HEK293 (cell line): Measurements from ENCODE around the gene PCBP1.
"Not testable (repeated sequence)": the region's sequence is repeated elsewhere in the genome, so short reads cannot be mapped to it uniquely, and the experiment has no call there.

Experiments
- CTCF ChIA-PET: fragments of 350-600 bp; formaldehyde crosslinking; extraction: SDS; loops from one replicate; lab custom pipeline; 2021; ENCODE audit warnings: antibody characterized with exemption; lab: Yijun Ruan, JAX
- POLR2A ChIA-PET: fragments of 300-600 bp; formaldehyde crosslinking; extraction: SDS; loops from one replicate; lab custom pipeline; 2020; ENCODE audit warnings: antibody characterized with exemption, inconsistent platforms; lab: Yijun Ruan, JAX
- H3K27ac ChIP-seq: fragments of 200-500 bp; sonication (Bioruptor generic); 2 replicates; pipeline ENCODE4 v1.5.1; 2014; ENCODE audit warnings: low read depth, low read length, control low read depth, inconsistent platforms; ENCODE audit errors: extremely low read depth
- H3K36me3 ChIP-seq, 2 experiments: fragments of 200-500 bp in 1 of 2; sonication (Bioruptor generic) in 1 of 2; 1 replicate in 1 of 2; 2 replicates in 1 of 2; pipeline ENCODE4 v1.5.1; 2014 to 2017; ENCODE audit warnings: inconsistent platforms in 2 of 2, low read length in 2 of 2; ENCODE audit not compliant: control insufficient read depth in 2 of 2, insufficient read depth in 1 of 2
- H3K4me1 ChIP-seq: fragments of 200-500 bp; sonication (Bioruptor generic); 2 replicates; pipeline ENCODE4 v1.5.1; 2014; ENCODE audit warnings: mild to moderate bottlenecking, low read length, inconsistent platforms; ENCODE audit not compliant: control insufficient read depth, insufficient read depth
- H3K4me3 ChIP-seq: 2 replicates; pipeline ENCODE4 v1.5.1; 2011; ENCODE audit warnings: low read depth, mild to moderate bottlenecking, control low read depth, low read length, moderate library complexity
- H3K9me3 ChIP-seq: fragments of 200-500 bp; sonication (Bioruptor generic); 2 replicates; pipeline ENCODE4 v1.5.1; 2014; ENCODE audit warnings: low read depth, low read length, inconsistent platforms; ENCODE audit not compliant: control insufficient read depth, insufficient read depth
- GLI2 ChIP-seq: fragments of 450-650 bp; formaldehyde crosslinking; IDR thresholded peaks from 2 replicates; pipeline ENCODE4; 2017; ENCODE audit warnings: missing biosample characterization, missing genetic modification characterization, low read depth, borderline replicate concordance
- KLF10 ChIP-seq: fragments of 450-650 bp; IDR thresholded peaks from 2 replicates; pipeline ENCODE4 v1.5.1; 2018; ENCODE audit warnings: missing biosample characterization, mild to moderate bottlenecking, missing genetic modification characterization
- KLF8 ChIP-seq: fragments of 450-650 bp; formaldehyde crosslinking; IDR thresholded peaks from 2 replicates; pipeline ENCODE4 v1.5.1; 2016; ENCODE audit warnings: missing biosample characterization, missing genetic modification characterization
- ZBTB17 ChIP-seq: fragments of 450-650 bp; formaldehyde crosslinking; IDR thresholded peaks from 2 replicates; pipeline ENCODE4 v1.5.1; 2016; ENCODE audit warnings: missing biosample characterization, missing genetic modification characterization
- ZNF132 ChIP-seq: fragments of 450-650 bp; formaldehyde crosslinking; IDR thresholded peaks from 2 replicates; pipeline ENCODE4 v1.5.1; 2017; ENCODE audit warnings: missing biosample characterization, missing genetic modification characterization, borderline replicate concordance
- ZNF600 ChIP-seq: fragments of 450-650 bp; formaldehyde crosslinking; IDR thresholded peaks from 2 replicates; pipeline ENCODE4 v1.5.1; 2016; ENCODE audit warnings: missing biosample characterization, missing genetic modification characterization
- ZNF664 ChIP-seq: fragments of 450-650 bp; formaldehyde crosslinking; IDR thresholded peaks from 2 replicates; pipeline ENCODE4 v1.5.1; 2016; ENCODE audit warnings: missing biosample characterization, missing genetic modification characterization
- TF ChIP-seq, protein P1 (sequence below): fragments of 450-650 bp; formaldehyde crosslinking; IDR thresholded peaks from 2 replicates; pipeline ENCODE4 v1.5.1; 2017; ENCODE audit warnings: missing biosample characterization, missing genetic modification characterization
- TF ChIP-seq, protein P2 (sequence below): fragments of 450-650 bp; formaldehyde crosslinking; IDR thresholded peaks from 2 replicates; pipeline ENCODE4 v1.5.1; 2016; ENCODE audit warnings: missing biosample characterization, missing genetic modification characterization
- TF ChIP-seq, protein P3 (sequence below): fragments of 450-650 bp; formaldehyde crosslinking; IDR thresholded peaks from 2 replicates; pipeline ENCODE4 v1.5.1; 2016; ENCODE audit warnings: missing biosample characterization, missing genetic modification characterization
- TF ChIP-seq, protein P4 (sequence below): fragments of 450-650 bp; formaldehyde crosslinking; IDR thresholded peaks from 2 replicates; pipeline ENCODE4 v1.5.1; 2016; ENCODE audit warnings: missing biosample characterization, missing genetic modification characterization
- TF ChIP-seq, protein P5 (sequence below): fragments of 450-650 bp; formaldehyde crosslinking; IDR thresholded peaks from 2 replicates; pipeline ENCODE4 v1.5.1; 2016; ENCODE audit warnings: missing biosample characterization, missing genetic modification characterization
- TF ChIP-seq, protein P6 (sequence below): fragments of 450-650 bp; formaldehyde crosslinking; IDR thresholded peaks from 2 replicates; pipeline ENCODE4 v1.5.1; 2016; ENCODE audit warnings: missing biosample characterization, missing genetic modification characterization

PCBP1 gene

DNA sequence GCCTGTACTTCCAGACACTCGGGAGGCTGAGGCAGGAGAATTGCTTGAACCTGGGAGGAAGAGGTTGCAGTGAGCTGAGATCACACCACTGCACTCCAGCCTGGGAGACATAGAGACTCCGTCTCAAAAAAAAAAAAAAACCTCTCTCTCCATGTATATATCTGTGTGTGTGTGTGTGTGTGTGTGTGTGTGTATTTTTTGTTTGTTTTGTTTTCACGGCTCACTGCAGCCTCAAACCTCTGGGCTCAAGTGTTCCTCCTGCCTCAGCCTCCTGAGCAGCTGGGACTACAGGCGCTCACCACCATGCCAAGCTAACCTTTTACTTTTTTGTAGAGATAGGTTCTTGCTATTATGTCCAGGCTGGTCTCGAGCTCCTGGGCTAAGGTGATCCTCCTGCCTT, 23.1 kb downstream of the PCBP1 start:
- POLR2A ChIA-PET: interaction anchor here (0.6 kb wide), 1 partner anchor 281 kb away, joined by 4 read pairs; no protein-coding TSS in a partner anchor
- not testable (repeated sequence) for H3K4me1 ChIP-seq
- TF ChIP-seq, protein P1, sequence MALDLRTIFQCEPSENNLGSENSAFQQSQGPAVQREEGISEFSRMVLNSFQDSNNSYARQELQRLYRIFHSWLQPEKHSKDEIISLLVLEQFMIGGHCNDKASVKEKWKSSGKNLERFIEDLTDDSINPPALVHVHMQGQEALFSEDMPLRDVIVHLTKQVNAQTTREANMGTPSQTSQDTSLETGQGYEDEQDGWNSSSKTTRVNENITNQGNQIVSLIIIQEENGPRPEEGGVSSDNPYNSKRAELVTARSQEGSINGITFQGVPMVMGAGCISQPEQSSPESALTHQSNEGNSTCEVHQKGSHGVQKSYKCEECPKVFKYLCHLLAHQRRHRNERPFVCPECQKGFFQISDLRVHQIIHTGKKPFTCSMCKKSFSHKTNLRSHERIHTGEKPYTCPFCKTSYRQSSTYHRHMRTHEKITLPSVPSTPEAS (tag by site-specific recombination): peak; percentile 89
- TF ChIP-seq, protein P2, sequence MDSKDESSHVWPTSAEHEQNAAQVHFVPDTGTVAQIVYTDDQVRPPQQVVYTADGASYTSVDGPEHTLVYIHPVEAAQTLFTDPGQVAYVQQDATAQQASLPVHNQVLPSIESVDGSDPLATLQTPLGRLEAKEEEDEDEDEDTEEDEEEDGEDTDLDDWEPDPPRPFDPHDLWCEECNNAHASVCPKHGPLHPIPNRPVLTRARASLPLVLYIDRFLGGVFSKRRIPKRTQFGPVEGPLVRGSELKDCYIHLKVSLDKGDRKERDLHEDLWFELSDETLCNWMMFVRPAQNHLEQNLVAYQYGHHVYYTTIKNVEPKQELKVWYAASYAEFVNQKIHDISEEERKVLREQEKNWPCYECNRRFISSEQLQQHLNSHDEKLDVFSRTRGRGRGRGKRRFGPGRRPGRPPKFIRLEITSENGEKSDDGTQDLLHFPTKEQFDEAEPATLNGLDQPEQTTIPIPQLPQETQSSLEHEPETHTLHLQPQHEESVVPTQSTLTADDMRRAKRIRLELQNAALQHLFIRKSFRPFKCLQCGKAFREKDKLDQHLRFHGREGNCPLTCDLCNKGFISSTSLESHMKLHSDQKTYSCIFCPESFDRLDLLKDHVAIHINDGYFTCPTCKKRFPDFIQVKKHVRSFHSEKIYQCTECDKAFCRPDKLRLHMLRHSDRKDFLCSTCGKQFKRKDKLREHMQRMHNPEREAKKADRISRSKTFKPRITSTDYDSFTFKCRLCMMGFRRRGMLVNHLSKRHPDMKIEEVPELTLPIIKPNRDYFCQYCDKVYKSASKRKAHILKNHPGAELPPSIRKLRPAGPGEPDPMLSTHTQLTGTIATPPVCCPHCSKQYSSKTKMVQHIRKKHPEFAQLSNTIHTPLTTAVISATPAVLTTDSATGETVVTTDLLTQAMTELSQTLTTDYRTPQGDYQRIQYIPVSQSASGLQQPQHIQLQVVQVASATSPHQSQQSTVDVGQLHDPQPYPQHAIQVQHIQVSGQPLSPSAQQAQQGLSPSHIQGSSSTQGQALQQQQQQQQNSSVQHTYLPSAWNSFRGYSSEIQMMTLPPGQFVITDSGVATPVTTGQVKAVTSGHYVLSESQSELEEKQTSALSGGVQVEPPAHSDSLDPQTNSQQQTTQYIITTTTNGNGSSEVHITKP (tag by site-specific recombination): peak; percentile 21; the same call in 1 of the 2 replicates
- TF ChIP-seq, protein P3, sequence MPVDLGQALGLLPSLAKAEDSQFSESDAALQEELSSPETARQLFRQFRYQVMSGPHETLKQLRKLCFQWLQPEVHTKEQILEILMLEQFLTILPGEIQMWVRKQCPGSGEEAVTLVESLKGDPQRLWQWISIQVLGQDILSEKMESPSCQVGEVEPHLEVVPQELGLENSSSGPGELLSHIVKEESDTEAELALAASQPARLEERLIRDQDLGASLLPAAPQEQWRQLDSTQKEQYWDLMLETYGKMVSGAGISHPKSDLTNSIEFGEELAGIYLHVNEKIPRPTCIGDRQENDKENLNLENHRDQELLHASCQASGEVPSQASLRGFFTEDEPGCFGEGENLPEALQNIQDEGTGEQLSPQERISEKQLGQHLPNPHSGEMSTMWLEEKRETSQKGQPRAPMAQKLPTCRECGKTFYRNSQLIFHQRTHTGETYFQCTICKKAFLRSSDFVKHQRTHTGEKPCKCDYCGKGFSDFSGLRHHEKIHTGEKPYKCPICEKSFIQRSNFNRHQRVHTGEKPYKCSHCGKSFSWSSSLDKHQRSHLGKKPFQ (tag by site-specific recombination): peak; percentile 82
- TF ChIP-seq, protein P4, sequence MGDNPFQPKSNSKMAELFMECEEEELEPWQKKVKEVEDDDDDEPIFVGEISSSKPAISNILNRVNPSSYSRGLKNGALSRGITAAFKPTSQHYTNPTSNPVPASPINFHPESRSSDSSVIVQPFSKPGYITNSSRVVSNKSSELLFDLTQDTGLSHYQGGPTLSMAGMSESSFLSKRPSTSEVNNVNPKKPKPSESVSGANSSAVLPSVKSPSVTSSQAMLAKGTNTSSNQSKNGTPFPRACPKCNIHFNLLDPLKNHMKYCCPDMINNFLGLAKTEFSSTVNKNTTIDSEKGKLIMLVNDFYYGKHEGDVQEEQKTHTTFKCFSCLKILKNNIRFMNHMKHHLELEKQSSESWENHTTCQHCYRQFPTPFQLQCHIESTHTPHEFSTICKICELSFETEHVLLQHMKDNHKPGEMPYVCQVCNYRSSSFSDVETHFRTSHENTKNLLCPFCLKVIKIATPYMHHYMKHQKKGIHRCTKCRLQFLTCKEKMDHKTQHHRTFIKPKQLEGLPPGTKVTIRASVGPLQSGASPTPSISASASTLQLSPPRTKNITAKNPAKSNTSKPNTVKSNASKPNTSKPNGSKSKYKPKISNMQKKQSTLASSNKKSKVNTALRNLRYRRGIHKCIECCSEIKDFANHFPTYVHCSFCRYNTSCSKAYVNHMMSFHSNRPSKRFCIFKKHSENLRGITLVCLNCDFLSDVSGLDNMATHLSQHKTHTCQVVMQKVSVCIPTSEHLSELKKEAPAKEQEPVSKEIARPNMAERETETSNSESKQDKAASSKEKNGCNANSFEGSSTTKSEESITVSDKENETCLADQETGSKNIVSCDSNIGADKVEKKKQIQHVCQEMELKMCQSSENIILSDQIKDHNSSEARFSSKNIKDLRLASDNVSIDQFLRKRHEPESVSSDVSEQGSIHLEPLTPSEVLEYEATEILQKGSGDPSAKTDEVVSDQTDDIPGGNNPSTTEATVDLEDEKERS: 0 out of 2 replicates have a peak, but pooled peaks have one; percentile 42
- peak; percentile 56; the same call in 1 of the 2 replicates for TF ChIP-seq KLF8
- TF ChIP-seq, protein P5, sequence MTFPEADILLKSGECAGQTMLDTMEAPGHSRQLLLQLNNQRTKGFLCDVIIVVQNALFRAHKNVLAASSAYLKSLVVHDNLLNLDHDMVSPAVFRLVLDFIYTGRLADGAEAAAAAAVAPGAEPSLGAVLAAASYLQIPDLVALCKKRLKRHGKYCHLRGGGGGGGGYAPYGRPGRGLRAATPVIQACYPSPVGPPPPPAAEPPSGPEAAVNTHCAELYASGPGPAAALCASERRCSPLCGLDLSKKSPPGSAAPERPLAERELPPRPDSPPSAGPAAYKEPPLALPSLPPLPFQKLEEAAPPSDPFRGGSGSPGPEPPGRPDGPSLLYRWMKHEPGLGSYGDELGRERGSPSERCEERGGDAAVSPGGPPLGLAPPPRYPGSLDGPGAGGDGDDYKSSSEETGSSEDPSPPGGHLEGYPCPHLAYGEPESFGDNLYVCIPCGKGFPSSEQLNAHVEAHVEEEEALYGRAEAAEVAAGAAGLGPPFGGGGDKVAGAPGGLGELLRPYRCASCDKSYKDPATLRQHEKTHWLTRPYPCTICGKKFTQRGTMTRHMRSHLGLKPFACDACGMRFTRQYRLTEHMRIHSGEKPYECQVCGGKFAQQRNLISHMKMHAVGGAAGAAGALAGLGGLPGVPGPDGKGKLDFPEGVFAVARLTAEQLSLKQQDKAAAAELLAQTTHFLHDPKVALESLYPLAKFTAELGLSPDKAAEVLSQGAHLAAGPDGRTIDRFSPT (tag by site-specific recombination): peak; percentile 45; the same call in 1 of the 2 replicates
- TF ChIP-seq, all 188 proteins: peak for 6; not testable (repeated sequence) for 182
- H3K36me3 ChIP-seq, H3K9me3 ChIP-seq, H3K4me3 ChIP-seq, H3K27ac ChIP-seq: not testable (repeated sequence)
- CTCF ChIA-PET: interaction anchor here (0.9 to 1.5 kb wide), 2 partner anchors 12 to 26 kb away, joined by 3 to 4 read pairs; no protein-coding TSS in a partner anchor

DNA sequence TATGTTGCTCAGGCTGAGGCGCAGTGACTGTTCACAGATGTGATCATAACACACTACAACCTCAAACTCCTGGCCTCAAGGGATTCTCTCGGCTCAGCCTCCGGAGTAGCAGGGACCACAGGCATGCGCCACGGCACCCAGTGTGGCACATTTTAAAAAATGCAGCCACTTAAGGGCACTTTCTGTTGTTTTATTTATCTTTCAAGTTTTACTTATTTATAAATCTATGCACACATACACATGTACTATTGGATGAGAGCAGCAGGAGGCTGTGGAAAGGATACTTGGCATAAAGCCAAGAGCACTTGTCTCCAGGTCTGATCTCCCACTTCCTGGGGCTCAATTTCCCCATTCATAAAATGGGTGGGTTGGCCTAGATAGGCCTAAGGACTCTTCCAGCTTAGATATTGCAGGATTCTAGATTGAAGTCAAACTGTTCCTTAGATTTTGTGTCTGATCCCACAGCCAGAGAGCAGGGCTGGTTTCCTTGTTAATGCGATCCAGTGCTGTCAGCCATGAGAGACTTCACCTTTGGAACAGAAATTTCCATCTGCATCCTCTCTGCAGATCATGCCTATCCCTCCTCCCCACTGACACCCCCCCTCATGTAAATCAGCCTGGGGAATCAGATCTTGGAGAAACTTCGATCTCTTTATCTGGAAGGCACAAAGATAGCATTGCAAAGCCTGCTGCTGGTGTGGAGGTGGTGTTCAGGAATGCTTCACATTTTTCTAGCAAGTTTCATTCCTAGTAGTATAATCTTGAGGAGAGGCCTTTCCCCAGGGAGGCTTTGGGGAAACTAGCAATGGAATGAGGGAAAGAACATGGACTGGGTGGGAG, 24.7 kb downstream of the PCBP1 start:
- H3K36me3 ChIP-seq: no peaks in the 10 kb centered on the region
- H3K4me1 ChIP-seq: 0 out of 2 replicates have a peak, but pooled peaks cover 6% of the 10 kb centered on the region
- CTCF ChIA-PET: interaction anchor here (0.7 kb wide), 1 partner anchor 18 kb away, joined by 4 read pairs; no protein-coding TSS in a partner anchor
- H3K4me3 ChIP-seq: no peak overlapping the region
- no peak overlapping the region for H3K27ac ChIP-seq
- POLR2A ChIA-PET: interaction anchor here (0.7 to 1.2 kb wide), 2 partner anchors 103 to 197 kb away, joined by 3 to 6 read pairs; partner anchors contain the start of gene MXD1
- no peaks in the 10 kb centered on the region for H3K9me3 ChIP-seq
- TF ChIP-seq ZNF132 (tag by site-specific recombination) (no peak), KLF10 (tag by site-specific recombination) (0 out of 2 replicates have a peak, but pooled peaks have one; percentile 23), ZNF664 (tag by site-specific recombination) (no peak), GLI2 (tag by site-specific recombination) (no peak), ZNF600 (0 out of 2 replicates have a peak, but pooled peaks have one; percentile 12), ZBTB17 (tag by site-specific recombination) (peak; percentile 87)
- TF ChIP-seq, protein P6, sequence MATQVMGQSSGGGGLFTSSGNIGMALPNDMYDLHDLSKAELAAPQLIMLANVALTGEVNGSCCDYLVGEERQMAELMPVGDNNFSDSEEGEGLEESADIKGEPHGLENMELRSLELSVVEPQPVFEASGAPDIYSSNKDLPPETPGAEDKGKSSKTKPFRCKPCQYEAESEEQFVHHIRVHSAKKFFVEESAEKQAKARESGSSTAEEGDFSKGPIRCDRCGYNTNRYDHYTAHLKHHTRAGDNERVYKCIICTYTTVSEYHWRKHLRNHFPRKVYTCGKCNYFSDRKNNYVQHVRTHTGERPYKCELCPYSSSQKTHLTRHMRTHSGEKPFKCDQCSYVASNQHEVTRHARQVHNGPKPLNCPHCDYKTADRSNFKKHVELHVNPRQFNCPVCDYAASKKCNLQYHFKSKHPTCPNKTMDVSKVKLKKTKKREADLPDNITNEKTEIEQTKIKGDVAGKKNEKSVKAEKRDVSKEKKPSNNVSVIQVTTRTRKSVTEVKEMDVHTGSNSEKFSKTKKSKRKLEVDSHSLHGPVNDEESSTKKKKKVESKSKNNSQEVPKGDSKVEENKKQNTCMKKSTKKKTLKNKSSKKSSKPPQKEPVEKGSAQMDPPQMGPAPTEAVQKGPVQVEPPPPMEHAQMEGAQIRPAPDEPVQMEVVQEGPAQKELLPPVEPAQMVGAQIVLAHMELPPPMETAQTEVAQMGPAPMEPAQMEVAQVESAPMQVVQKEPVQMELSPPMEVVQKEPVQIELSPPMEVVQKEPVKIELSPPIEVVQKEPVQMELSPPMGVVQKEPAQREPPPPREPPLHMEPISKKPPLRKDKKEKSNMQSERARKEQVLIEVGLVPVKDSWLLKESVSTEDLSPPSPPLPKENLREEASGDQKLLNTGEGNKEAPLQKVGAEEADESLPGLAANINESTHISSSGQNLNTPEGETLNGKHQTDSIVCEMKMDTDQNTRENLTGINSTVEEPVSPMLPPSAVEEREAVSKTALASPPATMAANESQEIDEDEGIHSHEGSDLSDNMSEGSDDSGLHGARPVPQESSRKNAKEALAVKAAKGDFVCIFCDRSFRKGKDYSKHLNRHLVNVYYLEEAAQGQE (tag by site-specific recombination): no peak
